HL-60 (cell line): ENCODE measurements around the gene TRMU.

Experiments used
- CTCF ChIP-seq: IDR thresholded peaks from one replicate; pipeline ENCODE4 v1.5.1; 2011; ENCODE audit warnings: low read length, control low read depth, inconsistent platforms; ENCODE audit not compliant: insufficient read depth
- GABPA ChIP-seq: IDR thresholded peaks from 2 replicates; pipeline ENCODE4 v1.6.1; 2012; ENCODE audit warnings: low read depth
- POLR2AphosphoS5 ChIP-seq: IDR thresholded peaks from 2 replicates; pipeline ENCODE4 v1.6.1; 2012; ENCODE audit warnings: low read depth
- REST ChIP-seq: IDR thresholded peaks from 2 replicates; pipeline ENCODE4 v1.6.1; 2012; ENCODE audit warnings: low read depth; ENCODE audit not compliant: insufficient replicate concordance

- no peak for TF ChIP-seq CTCF
- TF ChIP-seq REST, result no peak
- TF ChIP-seq POLR2AphosphoS5, result no peak
- no peak for TF ChIP-seq GABPA
Measured at GRCh38 chr22:46358766-46359165, 23.3 kb downstream of the TRMU start.
